Hematopoietic multipotent progenitor cell (in vitro differentiated cells): ENCODE measurements around the gene GDAP2. TPM values are rescaled to one million over a fixed set of nuclear protein-coding genes. Genes with fewer than 3 reads are reported as not detected.

Source experiments
- DNase-seq, 3 donors: peaks; one replicate each; pipeline ENCODE4 v3.0.0-alpha.2; 2011 to 2015; ENCODE audit warnings: low read depth in 2 of 3, low spot score in 2 of 3
- total RNA-seq: library from RNA; depleted of rRNA; stranded (reverse); fragments of >200 nt; gene quantifications from one replicate; pipeline ENCODE4 v1.2.3, GENCODE V29; 2012

The GDAP2 gene
- total RNA-seq, 1 donor = 9.2 TPM

DNA sequence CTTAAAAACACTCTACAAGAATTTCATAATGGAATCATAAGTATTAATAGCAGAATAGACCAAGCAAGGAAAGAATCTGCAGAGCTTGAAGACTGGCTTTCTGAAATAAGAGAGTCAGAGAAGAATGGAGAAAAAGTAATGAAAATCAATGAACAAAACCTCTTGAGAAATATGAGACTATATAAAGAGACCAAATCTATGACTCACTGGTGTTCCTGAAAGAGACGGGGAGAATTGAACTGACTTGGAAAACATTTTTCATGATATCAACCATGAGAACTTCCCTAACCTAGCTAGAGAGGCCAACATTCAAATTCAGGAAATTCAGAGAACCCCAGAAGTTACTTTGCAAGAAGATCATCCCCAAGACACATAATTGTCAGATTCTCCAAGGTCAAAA lies 85.6 kb downstream of the GDAP2 start:
- no peak for DNase-seq

DNA sequence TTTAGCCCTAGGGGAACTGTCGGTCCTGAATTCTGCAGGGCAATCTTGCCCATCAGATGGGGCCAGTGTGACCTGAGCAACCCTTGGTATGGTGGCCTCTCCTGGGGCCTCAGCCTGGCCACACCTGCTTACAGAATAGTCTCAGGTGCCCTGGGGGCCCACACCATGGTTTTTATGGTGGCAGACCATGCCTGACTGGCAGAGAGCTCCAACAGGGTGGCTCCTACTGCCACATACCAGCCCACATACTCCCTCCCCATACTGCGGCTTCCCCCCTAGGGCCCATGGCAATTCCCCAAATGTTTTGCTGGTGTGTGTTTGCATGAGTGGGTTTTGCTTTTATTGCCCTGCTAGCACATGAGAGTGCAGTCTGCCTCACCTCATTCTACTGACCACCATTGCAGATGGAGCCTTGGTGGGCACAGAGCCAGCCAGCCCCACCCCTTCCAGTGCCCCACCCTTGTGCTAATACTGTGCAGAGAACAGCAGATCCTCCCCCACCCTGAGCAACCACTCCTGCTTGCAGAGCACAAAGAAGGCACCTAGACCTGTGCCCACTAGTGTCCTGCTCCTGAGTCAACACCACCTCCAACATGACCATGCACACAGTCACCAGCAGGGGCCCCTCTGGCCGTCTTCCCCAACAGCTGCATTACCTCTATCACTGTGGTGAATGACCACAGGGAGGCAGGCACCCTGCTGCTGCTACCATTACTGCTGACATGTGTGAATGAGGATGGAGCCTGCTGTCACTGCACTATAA lies 86.8 kb downstream of the GDAP2 start:
- no peak for DNase-seq

DNA sequence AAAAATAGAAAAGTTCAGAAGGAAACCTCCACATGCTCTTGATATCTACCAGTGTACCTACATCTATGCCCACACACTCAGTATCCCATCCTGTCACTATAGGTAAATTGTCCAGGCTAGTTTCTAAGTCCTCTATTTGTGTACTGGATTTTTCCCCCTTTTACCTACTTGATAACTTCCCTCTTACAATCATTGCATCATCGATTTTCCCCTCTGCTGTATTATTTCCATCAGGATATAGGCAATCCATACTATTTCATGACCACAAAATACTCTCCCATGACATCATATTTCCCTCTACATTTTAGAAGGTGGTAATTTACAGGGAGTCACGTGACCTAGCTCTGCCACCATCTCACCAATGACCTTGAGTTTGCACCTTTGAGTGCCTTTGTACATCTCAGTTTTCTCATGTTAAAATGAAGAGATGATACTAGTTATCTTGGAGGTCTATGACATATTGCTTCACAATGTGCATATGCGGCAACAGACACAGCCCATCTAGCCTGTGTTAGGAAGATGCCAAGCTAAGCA lies 88.2 kb downstream of the GDAP2 start:
- no peak for DNase-seq

DNA sequence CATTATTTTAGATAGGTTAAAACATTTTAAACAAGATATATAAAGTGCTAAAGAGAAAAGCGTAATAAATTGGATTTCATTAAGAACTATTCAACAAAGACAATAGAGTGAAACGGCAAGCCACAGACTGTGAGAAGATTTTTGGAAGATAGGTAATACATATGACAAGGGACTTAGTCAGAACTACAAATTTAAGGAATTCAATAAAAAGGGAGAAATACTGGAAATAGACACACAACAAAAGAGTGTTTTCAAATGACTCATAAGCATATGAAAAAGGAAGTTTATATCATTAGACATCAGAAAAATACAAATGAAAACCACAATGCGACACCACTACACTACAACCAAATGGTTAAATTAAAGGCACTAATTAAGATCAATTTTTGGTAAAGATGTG lies 90.5 kb downstream of the GDAP2 start:
- no peak for DNase-seq

DNA sequence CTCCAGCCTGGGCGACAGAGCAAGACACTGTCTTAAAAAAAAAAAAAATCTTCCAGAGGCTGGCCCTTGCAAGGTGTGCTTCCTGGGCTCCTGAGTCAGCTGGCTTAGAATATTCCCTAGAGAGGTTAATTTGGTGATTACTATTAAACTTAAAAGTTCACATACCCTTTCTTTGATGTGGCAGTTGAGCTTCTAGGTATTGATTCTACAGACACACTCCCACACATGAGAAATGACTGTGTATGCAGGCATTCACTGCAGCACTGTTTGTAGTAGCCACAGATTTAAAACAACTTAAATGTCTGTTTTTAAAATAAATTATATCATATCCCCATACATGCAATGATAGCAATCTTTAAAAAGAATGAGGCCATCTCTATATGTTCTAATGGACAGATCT lies 93.4 kb downstream of the GDAP2 start:
- no peak for DNase-seq

DNA sequence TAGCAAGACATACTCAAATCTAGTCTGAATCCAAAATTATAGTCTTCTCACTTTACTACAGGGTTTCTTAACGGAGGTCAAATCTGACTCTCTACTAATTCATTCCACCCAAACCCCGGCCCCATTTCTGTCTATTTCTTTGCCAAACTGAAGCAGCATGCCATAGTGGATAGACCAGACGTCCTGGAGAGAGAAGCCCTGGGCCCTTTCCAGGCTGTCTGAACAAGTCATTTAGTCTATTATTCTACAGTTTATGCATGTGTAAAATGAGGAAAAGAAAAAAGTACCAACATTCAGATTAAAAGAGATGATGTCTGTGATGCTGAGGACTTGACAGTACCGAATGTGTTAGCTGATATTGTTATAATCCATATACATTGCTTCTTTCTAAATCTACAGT lies 95.0 kb downstream of the GDAP2 start:
- no peak for DNase-seq

DNA sequence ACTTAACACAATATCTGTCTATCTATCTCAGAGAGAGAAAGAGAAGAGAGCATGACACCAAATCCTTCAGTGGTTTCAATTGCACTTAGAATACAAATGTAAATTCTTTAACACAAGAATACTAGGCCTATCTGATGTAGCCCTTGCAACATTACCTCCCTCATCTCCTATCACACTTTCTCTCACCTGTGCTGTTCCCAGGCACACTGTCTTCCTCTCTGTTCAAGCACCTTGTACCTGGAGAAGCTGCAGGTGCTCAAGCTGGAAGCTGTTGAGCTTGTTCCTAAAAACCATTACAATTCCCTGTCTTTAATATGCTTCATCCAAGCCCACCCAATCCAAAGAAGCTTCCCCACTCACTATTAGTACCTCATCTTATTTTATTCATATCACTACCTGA lies 97.0 kb downstream of the GDAP2 start:
- no peak for DNase-seq

DNA sequence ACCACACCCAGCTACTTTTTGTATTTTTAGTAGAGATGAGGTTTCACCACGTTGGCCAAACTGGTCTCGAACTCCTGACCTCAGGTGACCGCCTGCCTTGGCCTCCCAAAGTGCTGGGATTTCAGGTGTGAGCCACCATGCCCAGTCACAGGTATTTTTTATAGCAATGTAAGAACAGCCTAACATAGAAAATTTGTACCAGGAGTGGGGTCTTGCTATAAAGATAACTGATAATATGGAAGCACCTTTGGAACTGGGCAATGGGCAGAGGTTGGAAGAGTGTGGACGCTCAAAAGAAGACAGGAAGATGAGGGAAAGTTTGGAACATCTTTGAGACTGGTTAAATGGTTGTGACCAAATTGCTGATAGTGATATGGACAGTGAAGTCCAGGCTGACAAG lies 99.2 kb downstream of the GDAP2 start:
- DNase-seq = no peak

DNA sequence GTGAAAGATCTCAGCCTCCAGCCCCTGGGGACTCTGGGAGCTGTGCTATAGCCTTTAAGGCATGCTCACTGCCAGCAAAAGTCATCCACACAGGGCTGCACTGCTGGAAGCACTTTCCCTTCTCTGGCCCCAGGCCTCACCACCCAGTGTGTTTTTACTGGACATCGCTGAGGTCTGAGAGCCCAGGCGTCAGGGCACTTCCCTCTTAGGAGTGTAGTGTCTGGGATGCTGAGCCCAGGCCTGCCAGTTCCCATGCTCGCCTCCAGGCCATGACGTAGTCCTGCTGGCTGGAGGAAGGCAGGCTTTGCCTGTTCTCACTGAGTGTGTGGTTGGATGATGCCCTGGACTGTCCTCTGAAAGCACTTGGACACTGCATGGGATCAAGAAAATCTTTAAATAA lies 101.2 kb downstream of the GDAP2 start:
- DNase-seq = no peak

DNA sequence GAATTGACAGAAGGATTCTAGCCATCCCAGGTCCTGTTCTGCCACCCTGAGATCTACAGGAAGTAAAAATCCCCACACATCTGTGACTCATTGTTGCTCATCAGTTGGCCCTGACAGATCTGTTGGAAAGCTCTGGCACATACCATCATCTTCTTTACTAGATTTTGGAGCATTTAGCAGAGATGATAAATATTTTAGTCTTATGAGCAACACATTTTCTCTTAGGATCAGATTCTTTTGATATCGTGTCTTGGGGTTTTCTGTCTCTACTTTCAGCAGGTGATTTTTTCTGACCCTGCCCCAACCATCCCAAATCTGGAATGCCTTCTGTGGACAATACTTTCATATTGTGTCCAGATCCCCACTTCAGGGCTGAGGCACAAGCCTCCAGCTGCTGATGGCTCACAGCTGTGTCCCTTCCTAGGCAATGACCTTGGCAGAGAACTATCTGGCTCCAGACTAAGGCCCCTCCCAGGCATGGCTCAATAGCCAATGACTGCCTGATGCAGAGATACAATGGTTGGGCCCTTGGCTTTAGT lies 102.8 kb downstream of the GDAP2 start:
- DNase-seq = no peak

DNA sequence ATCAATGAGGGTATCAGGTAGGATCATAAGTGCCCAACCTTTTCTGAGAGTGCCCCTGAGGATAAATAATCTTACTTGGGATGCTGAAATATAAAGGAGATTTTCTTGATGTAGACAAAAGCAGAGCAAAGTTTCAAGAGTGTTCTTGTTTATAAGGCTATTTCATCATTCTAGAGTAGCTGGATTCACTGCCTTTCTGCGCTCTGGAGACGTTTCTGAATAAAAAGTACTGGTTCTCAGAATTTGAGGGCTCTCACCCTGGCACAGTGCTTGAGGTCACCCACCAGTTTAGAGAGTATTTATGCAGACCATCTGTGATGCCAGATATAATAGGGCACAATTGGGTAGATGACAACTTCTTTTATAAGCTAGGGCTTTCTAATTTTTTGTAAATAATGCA lies 103.3 kb downstream of the GDAP2 start:
- DNase-seq = no peak

DNA sequence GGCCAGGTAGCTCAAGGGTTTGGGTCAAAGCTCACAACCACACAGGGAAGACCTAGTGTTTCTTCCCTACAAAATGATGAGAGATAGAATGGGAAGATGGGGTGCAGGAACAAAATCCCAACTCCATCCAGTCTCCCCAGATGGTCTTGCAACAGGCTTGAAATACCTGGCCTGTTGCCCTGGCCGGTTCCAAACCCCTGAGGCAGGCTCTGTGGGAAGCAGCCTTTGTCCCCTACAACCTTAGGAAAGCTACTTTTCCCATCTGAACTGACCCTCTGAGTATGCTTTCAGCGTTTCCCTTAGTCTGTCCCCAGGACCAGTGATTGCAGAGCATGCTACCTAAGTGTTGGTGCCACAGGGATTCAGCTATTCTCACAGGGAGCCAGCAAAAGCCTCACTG lies 104.0 kb downstream of the GDAP2 start:
- no peak for DNase-seq

DNA sequence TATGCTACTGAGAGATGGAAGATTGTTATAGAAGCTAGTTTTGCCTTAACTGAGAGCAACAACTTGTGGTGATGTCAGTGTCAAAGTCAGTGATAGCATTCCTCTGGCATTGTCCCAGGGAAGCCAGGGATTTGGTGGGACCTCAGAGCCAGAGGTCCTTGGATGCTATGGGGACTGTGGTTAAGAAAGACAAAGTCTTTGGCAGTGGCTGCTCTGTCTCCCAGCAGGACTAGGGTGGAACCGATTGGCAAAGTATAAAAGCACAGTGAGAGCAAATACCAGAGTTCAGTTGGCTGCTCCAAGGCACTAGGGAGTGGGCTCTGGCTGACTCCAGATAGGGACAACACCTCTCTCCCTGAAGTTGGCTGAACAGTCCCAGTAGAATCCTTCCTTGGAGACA lies 104.8 kb downstream of the GDAP2 start:
- DNase-seq = no peak

DNA sequence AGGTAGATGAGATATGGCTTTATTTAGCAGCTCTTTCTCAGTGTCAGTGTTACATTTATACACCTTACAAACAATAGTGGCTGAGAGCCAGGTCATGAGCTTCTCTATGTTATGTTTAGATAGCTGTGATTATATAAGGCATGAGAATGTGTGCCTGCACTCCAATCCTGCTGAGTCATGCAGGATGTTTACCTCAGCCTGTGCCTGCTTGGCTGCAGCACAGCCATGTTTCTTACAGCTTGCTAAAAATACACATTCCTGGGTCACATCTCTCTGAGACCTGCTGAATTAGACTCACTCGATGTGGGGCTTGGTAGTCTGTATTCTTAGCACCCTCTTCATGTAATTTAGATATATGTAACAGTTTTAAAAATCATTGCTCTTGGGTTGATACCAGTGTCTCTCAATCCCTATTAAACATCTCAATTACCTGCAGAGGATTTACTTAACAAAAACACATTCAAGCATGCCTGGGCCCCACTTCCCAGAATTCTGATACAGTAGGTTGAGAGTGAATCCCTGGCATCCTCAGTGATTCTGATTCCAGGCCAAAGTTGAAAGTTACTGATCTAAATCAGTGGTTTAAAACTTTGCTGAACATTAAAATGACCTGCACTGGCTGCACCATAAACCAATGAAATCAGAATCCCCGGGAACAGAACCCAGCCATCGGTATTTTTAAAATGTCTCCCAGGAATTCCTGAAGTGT lies 107.5 kb downstream of the GDAP2 start:
- no peak for DNase-seq

DNA sequence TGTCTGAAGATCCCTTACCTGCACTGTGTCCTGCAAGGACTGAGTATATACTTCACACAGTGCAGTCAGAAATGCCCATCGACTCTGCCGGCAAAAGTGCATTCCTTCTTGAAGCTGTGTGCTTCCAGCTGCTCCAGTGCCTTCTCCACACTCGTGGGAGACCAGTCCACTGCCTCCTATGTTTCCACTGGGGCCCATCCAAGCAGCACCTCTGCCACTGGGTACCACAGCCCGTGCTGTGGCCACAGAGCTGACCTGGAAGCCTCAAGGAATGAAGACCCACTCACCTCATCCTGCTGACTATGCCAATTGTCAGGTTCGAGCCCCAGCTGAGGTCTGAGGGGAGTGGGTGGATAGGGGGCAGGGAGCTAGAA lies 108.1 kb downstream of the GDAP2 start:
- no peak for DNase-seq

DNA sequence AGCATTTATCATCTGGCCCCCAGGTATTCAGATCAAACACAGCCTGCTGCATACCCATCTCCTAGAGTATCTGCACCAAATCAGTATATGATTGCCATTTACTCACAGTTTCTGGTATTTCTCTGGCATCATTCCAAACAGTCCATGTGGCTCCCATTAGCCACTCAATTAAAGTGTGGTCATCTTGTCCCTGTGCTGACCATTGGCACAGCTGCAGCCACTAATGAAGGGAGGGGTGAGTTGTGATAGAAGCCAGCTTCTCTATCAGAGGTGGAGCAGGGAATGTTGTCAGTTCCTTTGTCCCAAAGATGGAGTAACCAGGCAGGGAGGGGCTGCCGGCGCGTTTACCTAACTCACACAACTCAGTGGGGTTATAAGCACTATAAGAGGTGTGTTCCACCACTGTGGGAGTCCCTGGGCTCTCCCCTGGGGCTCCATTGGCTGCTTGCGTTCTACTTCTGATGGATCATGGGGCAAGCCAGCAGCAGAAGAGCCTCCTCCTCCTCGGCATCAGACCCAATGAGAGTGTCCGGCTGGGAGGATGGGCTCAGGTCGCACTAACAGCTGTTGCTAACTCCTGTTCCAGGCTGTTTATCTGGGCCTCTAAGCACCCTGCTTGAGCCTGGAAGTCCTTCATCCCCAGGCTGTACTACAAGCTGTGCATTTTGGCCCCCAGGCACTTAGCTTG lies 108.6 kb downstream of the GDAP2 start:
- DNase-seq = no peak

DNA sequence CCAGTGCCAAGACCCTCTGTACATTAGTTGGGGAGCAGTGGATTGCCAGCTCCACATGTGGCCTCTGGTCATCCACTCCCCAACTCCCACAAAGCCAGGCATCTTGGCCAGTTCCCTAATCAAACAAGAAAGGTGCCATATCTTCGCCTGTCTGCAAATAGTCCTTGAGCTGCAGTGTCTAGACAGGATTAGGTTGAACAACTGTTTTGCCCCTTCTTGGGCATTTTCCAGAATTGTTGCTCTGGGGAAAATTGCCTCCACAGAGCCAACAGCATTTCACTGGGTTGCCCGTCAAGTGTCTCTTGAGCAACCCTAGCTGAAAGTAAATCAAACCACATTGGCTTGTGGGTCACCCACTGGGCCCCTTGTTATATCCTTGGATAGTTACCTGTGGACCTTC lies 109.3 kb downstream of the GDAP2 start:
- no peak for DNase-seq

DNA sequence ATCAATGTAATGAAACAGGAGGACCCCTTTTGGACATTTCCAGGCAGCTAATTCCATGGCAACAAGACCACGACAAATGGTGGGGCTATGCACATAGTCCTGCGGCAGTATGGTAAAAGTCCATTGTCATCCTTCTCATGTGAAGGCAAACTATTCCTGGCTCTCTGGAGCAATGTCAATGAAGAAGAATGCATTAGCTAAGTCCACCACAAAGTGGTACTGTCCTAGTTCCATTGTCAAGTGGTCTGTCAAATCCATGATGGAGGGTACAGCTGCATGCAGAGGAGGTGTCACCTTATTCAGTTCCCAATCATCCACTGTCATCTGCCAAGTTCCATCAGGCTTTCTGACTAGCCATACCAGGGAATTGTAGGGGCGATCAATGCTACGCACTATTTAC lies 110.1 kb downstream of the GDAP2 start:
- no peak for DNase-seq

DNA sequence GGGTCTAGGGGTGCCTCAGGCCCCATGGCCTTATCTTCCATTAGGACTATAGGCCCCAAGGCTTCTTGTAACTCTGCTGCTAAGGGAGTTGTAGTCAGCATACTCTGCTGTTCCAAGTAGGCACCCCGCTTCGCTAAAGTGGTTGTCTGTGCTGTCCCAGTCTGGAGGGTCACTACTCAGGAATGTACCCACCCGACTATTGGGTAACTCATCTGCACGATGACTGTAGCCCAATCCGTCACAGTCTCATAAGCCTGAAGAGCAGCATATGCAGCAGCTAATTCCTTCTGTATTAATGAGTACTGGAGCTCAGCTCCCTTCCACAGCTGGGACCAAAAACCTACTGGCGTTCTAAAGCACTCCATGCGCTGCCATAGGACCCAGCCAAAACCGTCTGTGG lies 111.0 kb downstream of the GDAP2 start:
- no peak for DNase-seq

DNA sequence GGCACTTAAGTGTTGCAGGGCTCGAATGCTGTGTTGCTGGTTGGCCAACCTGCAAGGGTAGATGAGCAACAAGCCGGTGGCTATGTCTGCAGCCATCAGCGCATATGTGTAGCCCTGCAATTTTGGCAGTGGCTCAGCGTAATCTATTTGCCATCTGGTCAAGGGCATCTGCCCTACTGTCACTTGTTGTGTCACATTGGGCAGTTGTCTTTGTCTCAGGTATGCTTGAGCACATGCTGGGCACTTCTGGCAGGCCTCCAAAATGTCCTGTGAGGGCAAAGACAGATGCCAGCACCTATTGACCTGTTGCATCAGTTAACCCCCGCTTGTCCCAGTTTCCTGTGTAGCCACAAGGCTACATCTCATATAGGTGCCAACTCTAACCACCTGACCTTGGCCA lies 111.8 kb downstream of the GDAP2 start:
- no peak for DNase-seq

DNA sequence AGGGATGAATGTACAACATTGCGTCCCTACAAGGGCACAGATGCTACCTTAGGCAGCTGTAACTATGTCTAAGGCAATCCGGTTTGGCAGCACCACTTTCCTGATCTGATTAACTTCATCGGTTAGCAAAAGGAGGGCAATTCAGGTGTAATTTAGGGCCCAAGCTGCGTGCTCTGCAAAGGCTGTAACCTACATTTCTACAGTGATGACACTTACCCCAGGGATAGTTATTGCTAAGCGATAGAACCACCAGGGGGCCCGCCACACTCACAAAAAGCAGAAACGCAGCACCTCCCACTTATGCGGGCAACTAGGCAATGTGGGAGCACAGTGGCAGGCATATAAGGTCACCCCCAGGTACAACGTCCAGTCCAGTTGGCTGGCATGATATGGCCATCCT lies 113.5 kb downstream of the GDAP2 start:
- DNase-seq = no peak
